OCI-M2 (cell line): ENCODE data around the gene THOC5.
A peak's percentile ranks its signal among the peaks of the same experiment; 100 is the strongest.
"Not testable (repeated sequence)": the region's sequence is repeated elsewhere in the genome, so short reads cannot be mapped to it uniquely, and the experiment has no call there.

ENCODE experiments used
- DNase-seq: peaks from one replicate; lab custom pipeline; 2025; ENCODE audit not compliant: unreplicated experiment; lab: John Stamatoyannopoulos, UW

The THOC5 gene

DNA sequence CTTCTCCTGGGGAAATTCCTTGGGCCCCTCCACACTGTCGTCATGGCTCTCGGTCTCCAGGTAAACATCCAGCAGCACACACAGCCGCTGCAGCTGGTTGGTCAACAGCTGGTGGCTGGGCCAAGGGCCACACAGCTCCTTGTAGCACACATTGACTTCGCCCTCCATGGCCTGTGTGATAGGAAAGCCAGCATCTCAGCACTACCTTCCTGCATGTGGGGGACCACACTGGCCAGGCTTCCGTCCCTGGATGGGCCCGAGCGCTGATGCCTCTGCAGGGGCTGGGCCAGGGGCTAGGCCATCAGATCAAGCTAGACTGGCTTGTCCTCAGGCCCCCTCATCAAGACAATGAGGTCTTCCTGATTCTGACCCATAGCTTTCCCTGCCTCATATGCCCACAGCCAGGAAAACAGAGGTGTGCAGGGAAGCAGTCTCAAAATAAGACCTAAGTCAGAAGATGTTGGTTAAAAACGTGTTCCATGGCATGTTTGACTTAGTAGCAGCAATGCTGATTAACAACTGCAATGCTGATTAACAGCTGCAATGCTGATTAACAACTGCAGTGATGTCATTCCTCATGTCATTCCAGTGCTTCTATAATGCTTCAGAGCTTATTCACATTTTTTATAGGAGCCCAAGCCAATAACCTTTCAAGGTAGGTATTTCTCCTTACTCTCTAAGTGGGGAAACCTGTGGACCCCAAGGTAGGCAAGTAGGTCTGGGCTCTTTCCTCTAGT is 42.3 kb downstream of the THOC5 start:
- no peak for DNase-seq

DNA sequence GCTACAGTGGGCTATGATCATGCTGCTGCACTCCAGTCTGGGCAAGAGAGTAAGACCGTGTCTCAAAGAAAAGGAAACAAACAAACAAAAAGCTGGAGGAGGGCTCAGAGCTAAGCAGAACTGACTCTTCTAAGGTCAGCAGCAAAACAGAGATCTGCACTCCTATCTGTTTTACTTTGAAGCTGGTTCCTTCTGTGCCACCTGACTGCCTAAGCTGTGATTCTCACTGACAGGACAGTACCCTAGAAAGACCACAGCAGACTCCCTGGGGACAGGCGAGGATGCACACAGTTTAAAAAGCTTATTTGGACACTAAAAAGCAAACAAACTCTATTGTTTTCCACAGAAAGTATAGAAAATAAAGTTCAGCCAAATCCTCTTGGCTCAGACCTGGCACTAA is 43.0 kb downstream of the THOC5 start:
- no peak for DNase-seq

DNA sequence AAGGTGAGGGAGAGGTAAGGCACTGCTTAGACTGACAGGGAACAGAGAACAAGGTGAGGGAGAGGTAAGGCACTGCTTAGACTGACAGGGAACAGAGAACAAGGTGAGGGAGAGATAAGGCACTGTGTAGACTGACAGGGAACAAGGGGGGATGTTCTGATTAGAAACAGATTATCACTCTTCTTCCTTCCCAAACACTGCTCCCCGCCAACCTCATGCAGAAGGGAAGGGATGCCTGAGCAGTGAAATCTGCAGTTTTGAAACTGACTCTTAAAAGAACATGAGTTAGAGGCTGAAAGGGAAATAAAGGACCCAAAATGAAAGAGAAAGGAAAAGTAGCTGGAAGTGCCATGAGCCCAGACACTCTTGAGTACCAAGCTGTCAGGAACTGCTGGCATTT is 43.7 kb downstream of the THOC5 start:
- DNase-seq: no peak

DNA sequence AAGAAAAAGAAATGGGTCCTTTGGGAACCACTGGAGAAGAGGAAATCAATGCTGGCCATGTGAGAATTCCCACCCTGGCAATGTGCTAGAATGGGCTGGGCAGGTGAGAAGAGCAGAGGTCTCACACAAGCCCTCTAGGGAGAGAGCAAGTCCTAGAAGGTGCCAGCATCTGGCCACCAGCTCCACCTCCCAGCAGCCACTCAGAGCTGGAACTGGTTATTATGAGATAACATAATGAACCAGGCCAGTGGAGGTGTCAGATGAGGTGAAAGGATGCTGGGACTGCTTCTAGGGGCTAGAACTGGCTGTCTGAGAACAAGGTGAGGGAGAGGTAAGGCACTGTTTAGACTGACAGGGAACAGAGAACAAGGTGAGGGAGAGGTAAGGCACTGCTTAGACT is 44.3 kb downstream of the THOC5 start:
- no peak for DNase-seq

DNA sequence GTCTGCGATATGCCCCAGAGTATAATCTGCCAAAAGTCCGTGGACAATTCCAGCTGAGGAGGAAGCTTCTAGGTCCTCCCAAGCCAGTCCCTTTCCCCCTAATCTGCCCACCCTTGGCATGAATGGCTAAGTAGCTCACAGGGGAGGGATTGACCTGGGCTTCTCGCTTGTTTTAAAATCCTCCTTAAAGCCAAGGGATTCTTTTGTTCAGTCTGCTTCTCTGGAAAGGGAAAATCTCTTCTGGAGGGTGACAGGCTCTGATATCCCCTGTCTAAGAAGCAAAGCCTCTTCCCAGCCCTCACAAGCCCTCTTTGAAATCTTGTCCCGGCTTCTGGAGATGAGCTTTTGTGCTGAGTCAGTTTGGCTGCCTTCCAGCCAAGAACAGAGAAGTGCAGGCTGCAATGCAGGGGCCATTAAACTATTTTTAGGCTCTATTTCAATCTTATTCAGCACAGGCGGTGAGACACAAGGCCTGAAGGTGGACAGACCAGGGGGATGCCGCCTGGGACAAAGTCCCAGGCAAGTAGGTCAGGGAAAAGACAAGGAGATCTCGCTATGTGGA is 49.7 kb downstream of the THOC5 start:
- no peak for DNase-seq

DNA sequence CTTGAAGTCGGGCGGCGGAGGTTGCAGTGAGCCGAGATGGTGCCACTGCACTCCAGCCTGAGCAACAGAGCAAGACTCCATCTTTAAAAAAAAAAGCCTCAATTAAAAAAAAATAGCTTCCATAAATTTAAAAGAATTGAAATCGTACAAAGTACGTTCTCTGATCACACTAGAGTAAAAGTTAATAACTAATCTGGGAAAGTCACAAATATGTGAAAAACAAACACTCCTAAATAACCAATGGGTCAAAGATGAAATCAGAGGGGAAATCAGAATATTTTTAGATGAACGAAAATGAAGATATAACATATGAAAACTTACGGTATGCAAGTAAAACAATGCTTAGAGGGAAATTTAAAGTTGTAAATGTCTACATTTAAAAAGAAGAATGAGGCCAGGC is 53.7 kb downstream of the THOC5 start:
- DNase-seq: no peak

DNA sequence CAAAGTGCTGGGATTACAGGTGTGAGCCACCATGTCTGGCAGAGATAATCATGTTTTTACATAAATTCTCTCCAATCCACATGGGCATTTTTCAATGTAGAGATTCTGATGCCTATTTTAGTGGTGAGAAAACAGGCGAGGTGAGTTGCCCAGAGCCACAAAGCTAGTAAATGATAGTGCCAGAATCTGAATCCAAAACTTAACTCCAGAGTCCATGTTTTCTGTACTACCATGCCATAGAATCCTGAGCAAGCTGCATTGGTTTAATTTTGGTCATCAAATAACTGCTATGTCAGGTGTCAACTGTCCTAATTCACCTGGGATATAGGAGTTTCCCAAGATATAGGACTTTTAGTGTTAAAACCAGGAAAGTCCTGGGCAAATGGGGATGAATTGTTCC is 59.9 kb downstream of the THOC5 start:
- no peak for DNase-seq

DNA sequence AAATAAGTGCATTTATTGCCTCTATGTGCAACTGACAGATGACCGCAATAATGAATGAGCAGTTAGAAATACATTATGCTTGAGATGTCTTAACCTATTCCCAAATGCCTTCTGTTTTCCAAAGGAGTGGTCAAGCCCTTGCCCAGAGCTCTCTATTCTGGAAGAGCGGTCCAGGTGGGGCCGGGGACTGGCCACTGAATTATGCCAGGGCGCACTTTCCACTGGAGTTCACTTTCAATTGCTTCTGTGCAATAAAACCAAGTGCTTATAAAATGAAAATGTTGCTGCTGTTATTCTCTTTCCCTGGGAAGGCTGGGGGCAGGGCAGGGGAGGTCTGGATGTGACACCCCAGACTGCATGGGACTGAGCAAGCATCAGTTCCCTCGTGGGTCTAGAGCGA is 62.5 kb downstream of the THOC5 start:
- no peak for DNase-seq

DNA sequence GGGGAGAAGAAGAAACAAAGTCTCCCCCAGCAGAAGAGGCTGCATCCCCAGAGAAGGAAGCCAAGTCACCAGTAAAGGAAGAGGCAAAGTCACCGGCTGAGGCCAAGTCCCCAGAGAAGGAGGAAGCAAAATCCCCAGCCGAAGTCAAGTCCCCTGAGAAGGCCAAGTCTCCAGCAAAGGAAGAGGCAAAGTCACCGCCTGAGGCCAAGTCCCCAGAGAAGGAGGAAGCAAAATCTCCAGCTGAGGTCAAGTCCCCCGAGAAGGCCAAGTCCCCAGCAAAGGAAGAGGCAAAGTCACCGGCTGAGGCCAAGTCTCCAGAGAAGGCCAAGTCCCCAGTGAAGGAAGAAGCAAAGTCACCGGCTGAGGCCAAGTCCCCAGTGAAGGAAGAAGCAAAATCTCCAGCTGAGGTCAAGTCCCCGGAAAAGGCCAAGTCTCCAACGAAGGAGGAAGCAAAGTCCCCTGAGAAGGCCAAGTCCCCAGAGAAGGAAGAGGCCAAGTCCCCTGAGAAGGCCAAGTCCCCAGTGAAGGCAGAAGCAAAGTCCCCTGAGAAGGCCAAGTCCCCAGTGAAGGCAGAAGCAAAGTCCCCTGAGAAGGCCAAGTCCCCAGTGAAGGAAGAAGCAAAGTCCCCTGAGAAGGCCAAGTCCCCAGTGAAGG is 64.3 kb downstream of the THOC5 start:
- not testable (repeated sequence) for DNase-seq

DNA sequence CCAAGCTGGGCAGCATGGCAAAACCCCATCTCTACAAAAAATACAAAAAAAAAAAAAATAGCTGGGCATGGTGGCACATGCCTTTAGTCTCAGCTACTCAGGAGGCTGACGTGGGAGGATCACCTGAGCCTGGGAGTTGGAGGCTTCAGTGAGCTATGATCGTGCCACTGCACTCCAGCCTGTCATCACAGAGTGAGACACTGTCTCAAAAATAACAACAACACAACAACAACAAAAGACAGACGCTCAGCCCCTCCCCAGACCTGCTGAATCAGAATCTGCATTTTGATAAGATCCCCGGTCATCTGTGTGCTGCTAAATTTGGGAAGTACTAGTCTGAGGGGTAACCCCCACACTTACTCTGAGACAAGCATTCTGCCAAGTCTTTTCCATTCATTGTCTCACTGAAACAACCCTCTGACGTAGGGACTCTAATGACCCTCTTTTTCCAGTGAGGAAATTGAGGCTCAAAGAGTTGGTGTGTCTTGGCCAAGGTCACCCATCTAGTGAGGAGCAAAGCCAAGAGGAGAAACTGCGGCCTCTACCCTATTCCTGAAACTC is 66.1 kb downstream of the THOC5 start:
- DNase-seq: no peak

DNA sequence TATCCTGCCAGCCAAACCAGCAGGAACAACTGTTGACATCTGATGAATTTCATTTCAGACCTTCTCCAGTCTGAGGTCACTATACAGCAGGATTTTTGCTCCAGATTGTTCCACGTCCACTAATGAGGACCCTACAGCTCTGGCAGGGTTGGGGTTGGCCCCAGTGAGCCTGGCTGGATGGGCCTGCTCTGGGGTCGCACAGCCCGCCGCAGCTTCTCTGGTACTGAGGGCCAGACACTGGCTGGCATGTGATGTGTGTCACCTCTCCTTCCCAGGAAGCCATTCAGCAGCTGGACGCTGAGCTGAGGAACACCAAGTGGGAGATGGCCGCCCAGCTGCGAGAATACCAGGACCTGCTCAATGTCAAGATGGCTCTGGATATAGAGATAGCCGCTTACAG is 68.1 kb downstream of the THOC5 start:
- no peak for DNase-seq

DNA sequence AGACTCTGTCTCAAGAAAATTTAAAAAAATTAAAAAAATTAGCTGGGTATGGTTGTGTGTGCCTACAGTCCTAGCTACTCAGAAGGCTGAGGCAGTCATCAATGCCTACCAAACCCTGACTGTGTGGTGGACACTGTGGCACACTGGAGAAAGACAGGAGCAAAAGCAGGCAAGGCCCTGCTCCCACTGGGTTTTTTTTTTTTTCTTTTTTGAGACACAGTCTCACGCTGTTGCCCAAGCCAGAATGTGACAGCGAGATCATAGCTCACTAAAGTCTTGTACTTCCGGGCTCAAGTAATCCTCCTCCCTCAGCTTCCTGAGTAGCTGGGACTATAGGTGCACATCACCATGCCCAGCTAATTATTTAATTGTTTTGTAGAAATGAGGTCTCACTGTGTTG is 68.9 kb downstream of the THOC5 start:
- no peak for DNase-seq

DNA sequence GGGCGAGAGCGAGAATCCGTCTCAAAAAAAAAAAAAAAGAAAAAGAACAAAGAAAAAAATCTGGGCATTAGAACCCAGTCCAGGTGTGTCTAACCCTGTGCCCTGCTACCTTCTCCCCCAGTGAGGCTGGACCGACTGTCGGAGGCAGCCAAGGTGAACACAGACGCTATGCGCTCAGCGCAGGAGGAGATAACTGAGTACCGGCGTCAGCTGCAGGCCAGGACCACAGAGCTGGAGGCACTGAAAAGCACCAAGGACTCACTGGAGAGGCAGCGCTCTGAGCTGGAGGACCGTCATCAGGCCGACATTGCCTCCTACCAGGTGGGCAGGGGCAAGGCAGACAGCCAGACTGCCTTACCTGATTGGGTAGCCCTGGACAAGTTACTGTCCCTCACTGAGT is 70.3 kb downstream of the THOC5 start:
- no peak for DNase-seq

DNA sequence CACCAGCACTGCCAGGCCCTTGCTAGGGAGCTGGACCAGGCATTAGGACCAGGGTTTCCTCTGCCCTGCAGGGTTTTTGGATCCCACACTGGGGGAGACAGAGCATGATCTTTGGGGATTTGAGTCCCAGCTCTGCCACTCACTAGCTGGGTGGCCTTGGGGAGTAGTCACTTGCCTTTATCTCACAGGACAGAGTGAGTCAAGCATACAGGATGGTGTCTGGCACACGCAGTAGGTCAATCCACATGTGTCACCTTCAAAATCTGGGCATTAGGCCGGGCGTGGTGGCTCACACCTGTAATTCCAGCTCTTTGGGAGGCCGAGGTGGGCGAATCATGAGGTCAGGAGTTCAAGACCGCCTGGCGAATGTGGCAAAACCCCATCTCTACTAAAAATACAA is 70.8 kb downstream of the THOC5 start:
- DNase-seq: no peak

DNA sequence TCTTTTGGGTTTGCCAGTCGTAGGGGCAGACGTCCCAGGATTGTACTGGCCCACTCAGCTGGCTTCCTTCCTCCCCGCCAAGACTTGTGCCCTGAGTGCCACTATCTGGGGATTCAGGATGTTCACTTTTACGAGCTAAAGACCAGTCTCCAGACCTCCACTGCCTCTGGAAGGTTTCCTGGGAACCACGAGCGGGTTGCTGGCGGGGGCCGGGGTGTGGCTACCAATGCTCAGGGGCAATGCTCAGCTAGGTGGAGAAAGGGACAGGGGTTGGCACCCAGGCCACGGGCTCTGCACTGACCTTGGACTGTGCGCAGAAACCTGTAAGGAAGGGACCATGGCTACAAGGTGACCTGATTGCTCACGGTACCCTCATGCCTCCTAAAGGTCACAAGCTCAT is 71.3 kb downstream of the THOC5 start:
- DNase-seq: no peak

DNA sequence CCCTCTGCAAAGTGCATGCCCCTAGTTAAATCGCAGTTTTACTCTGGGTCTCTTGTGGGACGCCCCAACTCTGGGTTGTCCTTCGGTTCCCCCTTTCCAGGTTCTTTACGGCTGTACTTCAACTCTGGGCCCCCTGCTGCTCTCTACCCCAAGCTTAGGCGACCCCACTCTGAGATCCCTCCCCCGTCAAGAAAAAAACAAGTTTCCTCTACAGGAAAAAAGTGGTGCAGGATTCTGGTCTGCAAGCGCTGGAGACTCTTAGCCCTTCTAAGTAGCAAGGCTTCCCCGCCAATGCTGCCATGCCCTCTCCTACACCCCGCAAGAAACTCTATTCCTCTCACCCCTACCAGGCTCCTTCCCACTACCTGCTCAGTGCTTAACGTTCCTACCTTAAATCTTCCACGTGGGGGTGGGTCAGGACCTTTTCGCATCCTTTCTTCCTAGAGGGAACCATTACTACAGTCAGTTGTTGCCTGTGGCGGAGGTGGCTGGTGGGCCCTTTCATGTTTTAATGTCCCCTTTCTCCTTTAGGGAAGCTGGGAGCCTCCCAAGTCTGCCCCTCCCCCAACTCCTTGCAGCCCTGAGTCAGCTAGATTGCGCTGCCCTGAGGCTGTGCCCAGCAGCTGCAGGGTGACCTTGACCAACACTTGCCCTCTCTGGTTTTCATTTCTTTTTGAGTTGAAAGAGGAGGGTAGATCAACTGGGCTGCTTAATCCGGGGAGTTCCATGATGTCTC is 72.1 kb downstream of the THOC5 start:
- no peak for DNase-seq

DNA sequence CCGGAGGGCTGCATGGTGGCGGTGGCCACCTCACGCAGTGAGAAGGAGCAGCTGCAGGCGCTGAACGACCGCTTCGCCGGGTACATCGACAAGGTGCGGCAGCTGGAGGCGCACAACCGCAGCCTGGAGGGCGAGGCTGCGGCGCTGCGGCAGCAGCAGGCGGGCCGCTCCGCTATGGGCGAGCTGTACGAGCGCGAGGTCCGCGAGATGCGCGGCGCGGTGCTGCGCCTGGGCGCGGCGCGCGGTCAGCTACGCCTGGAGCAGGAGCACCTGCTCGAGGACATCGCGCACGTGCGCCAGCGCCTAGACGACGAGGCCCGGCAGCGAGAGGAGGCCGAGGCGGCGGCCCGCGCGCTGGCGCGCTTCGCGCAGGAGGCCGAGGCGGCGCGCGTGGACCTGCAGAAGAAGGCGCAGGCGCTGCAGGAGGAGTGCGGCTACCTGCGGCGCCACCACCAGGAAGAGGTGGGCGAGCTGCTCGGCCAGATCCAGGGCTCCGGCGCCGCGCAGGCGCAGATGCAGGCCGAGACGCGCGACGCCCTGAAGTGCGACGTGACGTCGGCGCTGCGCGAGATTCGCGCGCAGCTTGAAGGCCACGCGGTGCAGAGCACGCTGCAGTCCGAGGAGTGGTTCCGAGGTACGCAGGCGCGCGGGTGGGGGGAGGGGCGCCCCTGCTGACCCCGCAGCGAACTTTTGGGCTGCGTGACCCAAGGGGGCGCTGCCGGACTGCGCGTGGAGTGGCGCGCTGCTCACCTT is 72.9 kb downstream of the THOC5 start:
- DNase-seq: peak; percentile 44

DNA sequence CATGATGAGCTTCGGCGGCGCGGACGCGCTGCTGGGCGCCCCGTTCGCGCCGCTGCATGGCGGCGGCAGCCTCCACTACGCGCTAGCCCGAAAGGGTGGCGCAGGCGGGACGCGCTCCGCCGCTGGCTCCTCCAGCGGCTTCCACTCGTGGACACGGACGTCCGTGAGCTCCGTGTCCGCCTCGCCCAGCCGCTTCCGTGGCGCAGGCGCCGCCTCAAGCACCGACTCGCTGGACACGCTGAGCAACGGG is 73.4 kb downstream of the THOC5 start:
- no peak for DNase-seq

DNA sequence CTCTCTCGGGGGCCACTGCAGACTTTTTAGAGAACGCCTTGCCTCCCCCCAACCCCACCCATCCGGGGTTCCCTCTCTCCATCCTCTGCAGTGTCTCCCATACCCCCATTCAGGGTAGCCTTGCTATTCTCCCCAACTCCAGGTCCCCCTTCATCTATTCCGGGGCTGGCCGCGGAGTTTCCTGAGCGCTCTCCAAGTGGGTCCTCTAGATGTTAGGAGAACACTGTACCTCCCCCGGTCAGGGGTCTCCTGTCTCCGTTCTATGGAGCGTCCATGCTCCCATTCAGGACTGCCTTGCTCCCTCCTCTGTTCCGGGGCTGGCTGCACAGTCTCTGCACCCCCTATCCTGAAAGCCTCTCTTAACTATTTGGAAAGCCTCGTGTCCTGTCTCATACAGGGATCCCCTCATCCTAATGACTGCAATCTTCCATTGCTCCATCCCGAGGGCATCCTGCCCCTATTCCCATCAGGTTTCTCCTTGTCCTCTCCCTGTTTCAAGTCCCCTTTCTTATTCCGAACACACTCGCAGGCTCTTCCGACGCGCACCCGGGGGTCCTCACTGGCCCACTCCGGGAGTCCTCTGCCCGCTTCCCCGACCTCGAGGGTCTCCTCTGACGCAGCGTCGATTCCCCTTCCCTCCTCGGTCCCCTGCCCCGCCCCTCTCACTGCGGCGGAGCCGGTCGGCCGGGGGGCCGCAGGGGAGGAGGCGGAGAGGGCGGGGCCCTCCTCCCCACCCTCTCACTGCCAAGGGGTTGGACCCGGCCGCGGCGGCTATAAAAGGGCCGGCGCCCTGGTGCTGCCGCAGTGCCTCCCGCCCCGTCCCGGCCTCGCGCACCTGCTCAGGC is 73.9 kb downstream of the THOC5 start, which contains the start of gene NEFH:
Gene NEFH, plus strand, starts transcription at position 802 of the 845 bp plus-strand sequence. CDS start 45 bp downstream, outside the sequence.
- no peak for DNase-seq
